ENCODE measurements around the gene DMD. TPM values are rescaled to one million over a fixed set of nuclear protein-coding genes. Genes with fewer than 3 reads are reported as not detected.
"Not testable (repeated sequence)": the region's sequence is repeated elsewhere in the genome, so short reads cannot be mapped to it uniquely, and the experiment has no call there.

The DMD gene
- total RNA-seq, 1 donor from 2014 or later = 61.6 TPM

DNA sequence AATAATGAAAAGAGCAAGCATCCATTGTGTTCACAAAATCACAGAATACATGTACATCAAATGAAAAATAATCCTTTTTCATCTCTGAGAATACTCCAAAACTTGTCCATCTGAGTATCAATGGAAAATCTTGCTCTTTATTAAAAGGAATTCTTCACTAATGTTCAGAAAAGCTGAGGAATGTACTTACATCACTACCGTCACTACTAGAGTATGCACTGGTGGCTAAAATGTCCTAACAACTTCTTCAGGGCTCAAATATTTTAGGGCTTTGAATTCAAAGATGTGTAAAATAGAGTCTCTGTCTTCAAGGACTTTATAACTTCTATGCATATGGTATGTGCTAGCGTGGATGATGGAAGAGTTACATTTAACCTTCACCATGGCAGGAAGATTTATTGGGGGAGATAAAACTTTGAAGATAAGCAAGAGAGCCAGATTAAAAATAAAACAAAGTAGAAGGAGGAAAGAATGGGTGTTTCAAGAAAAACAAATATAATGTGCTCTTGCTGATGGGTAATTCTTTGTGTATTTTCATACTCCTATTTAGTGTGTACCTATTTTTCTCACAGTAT lies 55.1 kb downstream of the DMD start:
- DNase-seq (ENCODE audit: low spot score) = no peak

- no peak for DNase-seq (ENCODE audit: low spot score)
These were observed 61.8 kb downstream of the DMD start for GRCh38 chrX:33149580-33149979.

DNA sequence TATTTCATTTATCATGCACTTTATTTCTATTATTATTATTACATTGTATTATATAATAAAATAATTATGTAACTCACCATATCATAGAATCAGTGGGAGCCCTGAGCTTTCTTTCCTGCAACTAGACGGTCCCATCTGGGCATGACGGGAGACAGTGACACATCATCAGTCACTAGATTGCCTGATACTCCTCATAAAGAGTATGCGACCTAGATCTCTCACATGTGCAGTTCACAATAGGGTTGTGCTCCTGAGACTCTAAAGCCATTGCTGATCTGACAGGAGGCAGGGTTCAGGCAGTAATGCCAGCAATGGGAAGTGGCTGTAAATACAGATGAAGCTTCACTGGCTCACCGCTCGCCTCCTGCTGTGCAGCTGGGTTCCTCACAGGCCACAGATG lies 62.3 kb downstream of the DMD start:
- DNase-seq (ENCODE audit: low spot score) = no peak

DNA sequence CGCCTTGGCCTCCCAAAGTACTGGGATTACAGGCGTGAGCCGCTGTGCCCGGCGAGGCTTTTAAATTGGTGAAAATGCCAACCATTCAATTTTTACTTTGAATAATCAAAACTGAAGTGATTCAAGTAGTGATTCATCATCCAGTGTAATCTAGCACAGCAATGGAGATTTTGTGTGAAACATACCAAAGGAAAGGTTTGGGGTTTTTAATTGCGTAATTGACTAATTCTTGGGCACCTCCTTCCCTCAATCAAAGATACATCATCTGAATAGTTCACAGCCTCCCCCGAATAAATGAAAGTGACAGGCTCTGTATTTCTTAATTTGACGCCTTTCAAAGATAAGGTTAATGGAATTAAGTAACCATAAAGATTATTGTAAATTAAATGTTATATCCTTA lies 69.0 kb downstream of the DMD start:
- no peak for DNase-seq (ENCODE audit: low spot score)

DNA sequence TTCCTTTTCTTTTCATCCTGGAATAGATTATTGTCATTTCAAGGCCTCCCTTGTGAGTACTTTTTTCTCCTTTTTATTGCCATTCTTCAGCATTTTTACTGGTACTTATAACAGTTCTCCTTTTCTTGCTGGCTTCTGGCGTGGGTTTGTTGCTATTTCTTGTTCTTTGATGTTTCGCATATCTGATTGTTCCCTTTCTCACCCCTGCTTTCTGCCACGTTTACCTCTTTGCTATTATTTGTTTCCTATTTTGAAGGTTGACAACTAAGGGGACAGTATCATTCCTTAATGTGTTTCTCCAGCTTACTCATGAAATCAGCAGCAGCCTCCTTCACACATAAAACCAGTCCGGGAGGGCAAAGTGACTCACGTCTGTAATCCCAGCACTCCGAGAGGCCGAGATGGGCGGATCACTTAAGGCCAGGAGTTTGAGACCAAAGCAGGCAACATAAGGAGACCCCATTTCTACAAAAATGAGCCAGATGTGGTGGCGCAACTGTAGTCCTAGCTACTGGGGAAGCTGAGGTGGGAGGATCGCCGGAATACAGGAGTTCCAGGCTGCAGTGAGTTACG lies 72.6 kb downstream of the DMD start:
- DNase-seq (ENCODE audit: low spot score) = no peak

DNA sequence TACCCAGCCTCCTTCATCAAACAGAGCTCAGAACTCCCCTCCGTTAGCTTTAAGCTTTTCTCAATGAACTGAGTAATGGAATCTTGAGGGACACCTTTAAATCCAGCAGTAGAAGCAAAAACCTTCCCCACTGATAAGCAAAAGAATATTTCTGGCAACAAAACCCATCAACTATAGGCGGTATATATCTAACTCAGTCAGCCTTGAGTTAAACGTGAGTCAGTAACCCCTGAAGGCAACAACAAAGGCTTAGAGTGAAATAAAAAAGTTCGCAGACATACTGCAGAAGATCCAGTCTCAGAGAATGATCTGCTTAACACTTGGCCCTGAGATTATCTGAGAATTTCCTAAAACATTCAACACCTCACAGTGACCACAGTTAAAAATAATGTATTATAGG lies 77.2 kb downstream of the DMD start:
- no peak for DNase-seq (ENCODE audit: low spot score)

GRCh38 chrX:33133320-33133719 lies 78.0 kb downstream of the DMD start:
- DNase-seq (ENCODE audit: low spot score) = no peak

GRCh38 chrX:33132569-33132968 lies 78.8 kb downstream of the DMD start:
- DNase-seq (ENCODE audit: low spot score) = no peak

- DNase-seq (ENCODE audit: low spot score) = no peak
These were observed 81.7 kb downstream of the DMD start for GRCh38 chrX:33129607-33130006.

DNA sequence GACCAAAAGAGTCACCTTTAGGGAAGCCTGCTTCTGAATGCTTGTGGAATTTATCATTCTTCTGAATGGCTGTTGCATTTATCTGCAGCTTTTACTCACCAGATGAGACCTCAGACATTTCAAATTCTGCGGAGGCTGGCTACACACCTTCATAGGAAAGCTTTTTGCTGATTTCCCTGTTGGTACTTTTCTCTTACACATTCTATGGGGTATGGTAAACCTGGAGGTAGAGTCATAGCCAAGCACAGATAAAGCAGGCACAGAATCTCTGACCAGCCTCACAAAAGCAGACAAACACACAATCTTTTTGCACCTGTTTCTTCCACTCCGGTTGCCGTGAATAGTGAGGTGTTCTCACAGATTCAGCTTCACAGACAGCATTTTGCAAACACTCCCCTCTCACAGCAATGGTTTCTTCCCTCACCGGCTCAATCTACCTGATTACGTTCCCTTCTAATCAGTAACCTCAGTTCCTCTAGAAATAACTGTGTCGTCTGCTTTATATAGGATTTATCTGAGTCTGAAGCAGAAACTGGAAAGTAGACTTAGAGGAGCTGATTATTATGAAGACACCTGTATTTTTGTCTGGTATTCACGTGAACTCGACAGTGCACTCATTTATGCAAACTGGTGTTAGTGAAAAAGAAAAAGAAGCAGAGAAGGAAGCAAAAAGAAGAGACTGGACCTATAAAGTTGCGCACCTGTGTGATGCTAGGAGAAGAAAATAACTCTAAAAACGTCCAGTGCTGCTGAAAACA lies 83.1 kb downstream of the DMD start:
- no peak for DNase-seq (ENCODE audit: low spot score)

- no peak for DNase-seq (ENCODE audit: low spot score)
These were observed 84.9 kb downstream of the DMD start for GRCh38 chrX:33126469-33126868.

DNA sequence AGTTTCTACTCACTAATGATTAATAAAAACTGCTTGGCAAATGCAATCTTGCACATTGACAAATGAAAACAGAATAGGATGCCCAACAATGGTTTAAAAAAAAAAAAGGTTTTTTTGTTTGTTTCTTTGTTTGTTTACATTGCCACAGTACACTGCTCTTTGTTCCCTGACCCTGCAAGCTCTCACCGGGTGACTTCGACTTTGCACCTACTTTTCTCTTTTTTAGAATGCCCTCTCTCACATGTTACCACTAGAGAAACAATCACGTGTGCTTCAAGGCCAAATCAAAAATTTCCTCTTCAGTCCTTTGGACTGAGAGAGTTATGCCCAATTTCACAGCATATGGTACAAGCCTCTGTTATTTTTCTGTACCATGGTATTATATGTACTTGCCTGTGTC lies 101.5 kb downstream of the DMD start:
- DNase-seq (ENCODE audit: low spot score) = no peak

DNA sequence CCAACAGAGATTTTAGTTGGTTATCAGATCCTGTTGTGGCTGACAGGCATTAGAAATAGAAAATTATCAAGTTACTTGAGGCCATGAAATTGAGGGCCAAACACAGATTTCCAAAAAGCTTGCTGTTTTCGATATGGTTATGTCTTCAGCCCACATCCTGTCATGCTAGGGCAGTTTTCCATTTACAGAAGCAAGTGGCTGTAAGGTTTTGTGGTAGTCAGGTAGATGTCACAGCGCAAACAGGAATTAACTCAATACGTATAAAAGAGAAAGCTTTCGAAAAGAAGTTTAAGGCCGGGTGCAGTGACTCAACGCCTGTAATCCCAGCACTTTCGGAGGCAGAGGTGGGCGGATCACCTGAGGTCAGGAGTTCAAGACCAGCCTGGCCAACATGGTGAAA lies 104.6 kb downstream of the DMD start:
- DNase-seq (ENCODE audit: low spot score) = no peak

- DNase-seq (ENCODE audit: low spot score) = no peak
These were observed 116.3 kb downstream of the DMD start for GRCh38 chrX:33095079-33095478.

DNA sequence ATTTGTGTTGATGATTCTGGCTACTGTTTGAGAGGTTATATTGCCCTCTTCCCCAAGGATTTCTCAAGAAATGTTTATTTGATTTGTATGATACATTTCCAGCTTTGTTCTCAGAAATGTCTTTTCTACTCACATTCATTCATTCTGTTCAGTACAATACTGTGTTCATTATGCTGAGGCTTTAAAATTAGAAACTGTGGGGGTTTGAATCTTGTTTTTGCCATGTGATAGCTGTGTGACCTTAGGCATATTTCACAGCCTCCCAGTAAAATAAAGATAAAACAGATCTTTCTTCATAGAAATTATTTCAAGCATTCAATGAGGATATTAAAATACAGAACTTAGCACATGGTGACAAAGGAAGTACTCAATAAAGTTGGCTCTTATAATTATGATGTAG lies 123.9 kb downstream of the DMD start:
- DNase-seq (ENCODE audit: low spot score) = no peak

DNA sequence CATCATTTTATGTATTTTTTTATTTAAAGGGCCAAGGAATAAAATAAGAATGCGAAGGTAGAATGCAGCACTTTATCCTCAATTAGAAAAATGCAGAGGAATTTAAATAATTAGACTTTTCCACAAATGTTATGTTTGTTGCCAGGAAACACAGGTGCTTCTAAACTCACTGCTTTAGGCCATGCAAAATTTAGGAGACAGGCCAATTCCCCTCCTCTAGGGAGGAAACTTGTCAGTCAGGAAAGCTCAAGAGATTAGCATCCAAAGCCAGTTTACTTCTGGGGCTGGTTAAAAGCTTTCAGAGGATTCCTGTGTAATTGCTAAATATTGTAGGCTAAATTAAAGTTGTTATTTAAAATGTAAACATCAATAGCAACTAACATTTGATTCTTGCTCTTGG lies 124.5 kb downstream of the DMD start:
- no peak for DNase-seq (ENCODE audit: low spot score)

DNA sequence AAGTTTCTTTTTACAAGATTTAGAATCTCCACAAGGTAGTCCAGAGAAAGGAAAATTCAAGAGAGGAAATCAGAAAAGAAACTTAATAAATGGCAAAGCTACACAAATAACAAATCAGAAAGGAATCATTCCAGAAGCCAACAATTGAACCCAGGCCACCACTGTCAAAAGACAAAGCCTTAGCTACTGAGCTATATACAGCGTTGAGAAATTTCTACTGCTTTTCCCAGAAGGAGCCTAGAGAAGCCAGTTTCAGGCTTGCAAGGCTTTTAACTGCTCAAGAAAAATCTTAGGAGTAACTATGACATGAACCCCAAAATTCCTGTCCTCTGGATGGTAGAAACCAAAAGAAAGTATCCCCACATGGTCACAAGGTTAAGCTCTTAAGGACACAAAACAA lies 129.0 kb downstream of the DMD start:
- no peak for DNase-seq (ENCODE audit: low spot score)

DNA sequence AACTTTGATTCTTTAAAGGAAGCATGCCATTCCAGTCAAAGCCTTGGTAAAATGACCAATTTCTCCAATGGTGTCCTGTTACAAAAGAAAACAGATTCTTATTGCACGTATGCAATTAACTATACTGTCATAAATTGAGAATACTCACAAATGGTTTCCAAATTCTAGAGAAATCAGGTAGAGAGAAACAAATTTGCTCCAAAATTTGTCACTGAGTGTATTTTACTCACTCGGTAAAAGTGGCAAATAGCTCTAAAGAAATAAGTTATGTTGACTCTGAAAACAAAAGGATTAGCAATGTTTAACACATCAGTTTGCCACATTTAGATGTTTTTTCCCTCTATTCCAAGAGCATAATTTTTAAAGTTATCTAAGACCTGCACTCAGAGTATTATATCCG lies 133.1 kb downstream of the DMD start:
- DNase-seq (ENCODE audit: low spot score) = no peak

- DNase-seq (ENCODE audit: low spot score) = not testable (repeated sequence)
These were observed 137.7 kb downstream of the DMD start for GRCh38 chrX:33073660-33074059.

GRCh38 chrX:33065415-33065814 lies 145.9 kb downstream of the DMD start:
- DNase-seq (ENCODE audit: low spot score) = no peak

- no peak for DNase-seq (ENCODE audit: low spot score)
These were observed 149.3 kb downstream of the DMD start for GRCh38 chrX:33062041-33062440.

- no peak for DNase-seq (ENCODE audit: low spot score)
These were observed 158.3 kb downstream of the DMD start for GRCh38 chrX:33053001-33053400.

- DNase-seq (ENCODE audit: low spot score) = no peak
These were observed 165.5 kb downstream of the DMD start for GRCh38 chrX:33045882-33046281.

DNA sequence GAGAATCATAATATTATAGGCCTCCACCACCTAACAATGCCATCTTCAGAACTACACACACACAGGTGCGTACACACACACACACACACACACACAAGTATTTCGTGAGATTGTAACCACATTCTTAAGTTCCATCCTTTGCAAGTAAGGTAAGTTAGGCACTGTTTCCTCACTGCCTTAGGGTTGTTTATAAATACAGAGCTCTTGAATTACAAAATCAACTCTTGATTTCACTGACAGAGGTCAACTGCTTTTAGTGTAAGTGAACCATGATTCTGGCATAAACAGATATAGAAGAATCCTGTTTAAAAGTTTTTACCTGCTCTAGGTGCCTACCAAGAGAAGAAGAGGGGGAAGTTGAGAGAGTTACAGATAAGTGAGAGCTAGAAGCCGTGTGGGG lies 166.1 kb downstream of the DMD start:
- DNase-seq (ENCODE audit: low spot score) = no peak

Measured in ureter (tissue), 1 donor.